H1 (cell line): ENCODE results near the gene VWA1. TPM values are rescaled to one million over a fixed set of nuclear protein-coding genes. Genes with fewer than 3 reads are reported as not detected.
"Not testable (repeated sequence)": the region's sequence is repeated elsewhere in the genome, so short reads cannot be mapped to it uniquely, and the experiment has no call there.

Experiments
- CTCF ChIA-PET: fragments of 300-600 bp; sonication (Branson Sonifier 250); formaldehyde crosslinking; loops from one replicate; lab custom pipeline; 2021; ENCODE audit not compliant: partially characterized antibody; lab: Charles Lee
- POLR2A ChIA-PET: fragments of 300-600 bp; sonication (Branson Sonifier 250); formaldehyde crosslinking; loops from one replicate; lab custom pipeline; 2021; ENCODE audit warnings: inconsistent platforms; ENCODE audit not compliant: partially characterized antibody; lab: Charles Lee
- DNase-seq, 2 experiments: peaks; one replicate each; pipeline versions ENCODE4 v3.0.0 to v3.0.0-alpha.2; 2010 to 2022; ENCODE audit warnings: low spot score in 2 of 2, low read depth in 1 of 2, mixed read lengths in 1 of 2
- FAIRE-seq: peaks from 2 replicates; lab custom pipeline; 2011; peaks lifted over from hg19 to GRCh38; lab: Jason Lieb, UNC
- H2AFZ ChIP-seq: 2 replicates; pipeline ENCODE4 v1.8.1; 2012; ENCODE audit warnings: low read length, inconsistent platforms
- H2AK5ac ChIP-seq: 2 replicates; pipeline ENCODE4 v1.6.1; 2013; ENCODE audit warnings: low read depth, low read length
- H2BK120ac ChIP-seq: replicated peaks from 2 replicates; pipeline ENCODE3; 2013; ENCODE audit warnings: low read depth, low read length, inconsistent platforms
- H2BK12ac ChIP-seq: 2 replicates; pipeline ENCODE4 v1.6.1; 2013; ENCODE audit warnings: low read depth, low read length
- H2BK15ac ChIP-seq: 2 replicates; pipeline ENCODE4 v1.6.1; 2013; ENCODE audit warnings: low read length
- H2BK20ac ChIP-seq: 2 replicates; pipeline ENCODE4 v1.6.1; 2013; ENCODE audit warnings: low read length
- H2BK5ac ChIP-seq: 2 replicates; pipeline ENCODE4 v1.6.1; 2013; ENCODE audit warnings: low read depth, low read length
- H3K14ac ChIP-seq: 2 replicates; pipeline ENCODE4 v1.6.1; 2013; ENCODE audit warnings: inconsistent platforms; ENCODE audit not compliant: insufficient read length
- H3K18ac ChIP-seq: 2 replicates; pipeline ENCODE4 v1.6.1; 2013; ENCODE audit warnings: low read length; ENCODE audit errors: extremely low read depth
- H3K23ac ChIP-seq: 2 replicates; pipeline ENCODE4 v1.6.1; 2013; ENCODE audit warnings: inconsistent platforms; ENCODE audit not compliant: insufficient read length
- H3K23me2 ChIP-seq: 2 replicates; pipeline ENCODE4 v1.6.1; 2013; ENCODE audit warnings: low read depth, low read length
- H3K27ac ChIP-seq: 2 replicates; pipeline ENCODE4 v1.6.1; 2011; ENCODE audit warnings: low read depth, low read length, inconsistent platforms
- H3K27me3 ChIP-seq, 4 experiments: replicated peaks in 1 of 4; 1 replicate in 1 of 4; 2 replicates in 3 of 4; pipeline versions ENCODE4 v1.6.1 to v1.8.1; 2011 to 2013; ENCODE audit warnings: low read length in 3 of 4, mild to moderate bottlenecking in 3 of 4, inconsistent platforms in 2 of 4, mixed read lengths in 2 of 4, moderate library complexity in 1 of 4; ENCODE audit not compliant: control insufficient read depth in 3 of 4, insufficient read depth in 3 of 4; ENCODE audit errors: extremely low read depth in 1 of 4
- H3K36me3 ChIP-seq, 4 experiments: 2 replicates each; pipeline versions ENCODE4 v1.6.1 to v1.8.1; 2011 to 2013; ENCODE audit warnings: mild to moderate bottlenecking in 4 of 4, low read length in 3 of 4, moderate library complexity in 2 of 4, control low read depth in 1 of 4, inconsistent platforms in 1 of 4; ENCODE audit not compliant: insufficient read depth in 4 of 4, control insufficient read depth in 2 of 4
- H3K4ac ChIP-seq: replicated peaks from 2 replicates; pipeline ENCODE3; 2013; ENCODE audit warnings: low read length, low read depth, mixed read lengths, inconsistent platforms; ENCODE audit not compliant: insufficient read length
- H3K4me1 ChIP-seq, 4 experiments: replicated peaks in 1 of 4; 1 replicate in 1 of 4; 2 replicates in 3 of 4; pipeline versions ENCODE4 v1.6.1 to v1.8.1; 2011 to 2013; ENCODE audit warnings: low read length in 3 of 4, inconsistent platforms in 2 of 4, mixed read lengths in 1 of 4; ENCODE audit not compliant: insufficient read depth in 4 of 4, control insufficient read depth in 3 of 4
- H3K4me2 ChIP-seq, 2 experiments: 2 replicates each; pipeline versions ENCODE4 v1.6.1 to v1.8.1; 2011 to 2013; ENCODE audit warnings: low read depth in 2 of 2, low read length in 2 of 2, control low read depth in 1 of 2, inconsistent platforms in 1 of 2, mild to moderate bottlenecking in 1 of 2; ENCODE audit not compliant: insufficient read depth in 1 of 2
- H3K4me3 ChIP-seq, 4 experiments: fragments of 200-600, 300-600 bp in 1 of 4; sonication (generic), shearing (Covaris generic), sonication (Bioruptor Twin) in 1 of 4; 2 replicates each; pipeline versions ENCODE4 v1.5.1 to v1.8.1; 2011 to 2016; ENCODE audit warnings: low read length in 4 of 4, low read depth in 3 of 4, control low read depth in 2 of 4, inconsistent platforms in 2 of 4, mild to moderate bottlenecking in 2 of 4, mixed read lengths in 1 of 4, moderate library complexity in 1 of 4; ENCODE audit not compliant: insufficient read depth in 2 of 4; ENCODE audit errors: extremely low read depth in 1 of 4
- H3K56ac ChIP-seq: replicated peaks from 2 replicates; pipeline ENCODE3; 2013; ENCODE audit warnings: low read depth, mild to moderate bottlenecking, mixed read lengths, low read length, inconsistent platforms; ENCODE audit not compliant: insufficient read length
- H3K79me1 ChIP-seq: 2 replicates; pipeline ENCODE4 v1.6.1; 2013; ENCODE audit warnings: low read depth, low read length, control low read depth
- H3K79me2 ChIP-seq, 2 experiments: 2 replicates each; pipeline versions ENCODE4 v1.6.1 to v1.8.1; 2012 to 2013; ENCODE audit warnings: low read length in 2 of 2, mild to moderate bottlenecking in 2 of 2, inconsistent platforms in 1 of 2; ENCODE audit not compliant: insufficient read depth in 2 of 2, control insufficient read depth in 1 of 2
- H3K9ac ChIP-seq, 4 experiments: replicated peaks in 1 of 4; 1 replicate in 1 of 4; 2 replicates in 3 of 4; pipeline versions ENCODE4 v1.6.1 to v1.8.1; 2011 to 2013; ENCODE audit warnings: low read depth in 3 of 4, low read length in 3 of 4, control low read depth in 2 of 4, mild to moderate bottlenecking in 2 of 4, moderate library complexity in 2 of 4, inconsistent platforms in 1 of 4; ENCODE audit errors: extremely low read depth in 1 of 4
- H3K9me3 ChIP-seq, 2 experiments: 2 replicates each; pipeline versions ENCODE4 v1.6.1 to v1.8.1; 2012 to 2013; ENCODE audit warnings: mild to moderate bottlenecking in 2 of 2, moderate library complexity in 2 of 2, control low read depth in 1 of 2, inconsistent platforms in 1 of 2, low read depth in 1 of 2, low read length in 1 of 2, mixed read lengths in 1 of 2; ENCODE audit not compliant: insufficient read depth in 2 of 2
- H4K20me1 ChIP-seq, 2 experiments: replicated peaks in 1 of 2; 2 replicates each; pipeline versions ENCODE3 to v1.8.1; 2011 to 2013; ENCODE audit warnings: inconsistent platforms in 2 of 2, low read length in 2 of 2, mild to moderate bottlenecking in 1 of 2; ENCODE audit not compliant: insufficient read depth in 2 of 2, control insufficient read depth in 1 of 2
- H4K5ac ChIP-seq: 2 replicates; pipeline ENCODE4 v1.6.1; 2013; ENCODE audit warnings: low read length, low read depth, mixed read lengths, inconsistent platforms; ENCODE audit not compliant: insufficient read length
- H4K8ac ChIP-seq: 2 replicates; pipeline ENCODE4 v1.8.0; 2013; ENCODE audit warnings: mild to moderate bottlenecking, moderate library complexity, low read length, inconsistent platforms; ENCODE audit not compliant: insufficient read depth; ENCODE audit errors: extremely low read depth
- H4K91ac ChIP-seq: replicated peaks from 2 replicates; pipeline ENCODE3; 2013; ENCODE audit warnings: low read length, mixed read lengths, inconsistent platforms; ENCODE audit not compliant: insufficient read length
- WGBS, 2 experiments: shearing (Covaris generic) in 1 of 2; methylation state at CpG; one replicate each; pipeline versions ENCODE4 v1.1.6 to v1.1.7; 2013 to 2015; ENCODE audit warnings: low lambda C conversion rate in 2 of 2, mixed read lengths in 2 of 2, inconsistent platforms in 1 of 2, low coverage in 1 of 2, missing lambda C conversion rate in 1 of 2; ENCODE audit not compliant: insufficient replicate concordance in 2 of 2, insufficient coverage in 1 of 2, insufficient read length in 1 of 2; ENCODE audit errors: extremely low coverage in 1 of 2, missing lambda C conversion rate in 1 of 2; 5-methylcytosine and 5-hydroxymethylcytosine counted together
- polyA plus RNA-seq, 7 experiments: library from polyadenylated mRNA; depleted of rRNA in 3 of 7; stranded (reverse) in 5 of 7; unstranded in 2 of 7; fragments of >200 nt in 5 of 7; fragments of 200-250 nt in 2 of 7; gene quantifications; 1 replicate in 5 of 7; 2 replicates in 1 of 7; 4 replicates in 1 of 7; pipeline versions ENCODE4 v1.2.1 to v1.2.3, GENCODE V29; 2011 to 2013; ENCODE audit warnings: missing spikeins in 2 of 7, mixed read lengths in 2 of 7
- total RNA-seq: library from RNA; stranded (reverse); fragmentation: NEBNext Ultra II Directional; extraction: Animal tissue kit (Norgen Biotek cat#: 25700); gene quantifications from 2 replicates; pipeline ENCODE4 v1.2.1, GENCODE V29; 2021

Gene VWA1
- total and polyA plus RNA-seq, 2 of the 8 experiments (the other 6 are each of a cell fraction or from before 2014, with no cell fraction given): 16.0 to 36.6 TPM

DNA sequence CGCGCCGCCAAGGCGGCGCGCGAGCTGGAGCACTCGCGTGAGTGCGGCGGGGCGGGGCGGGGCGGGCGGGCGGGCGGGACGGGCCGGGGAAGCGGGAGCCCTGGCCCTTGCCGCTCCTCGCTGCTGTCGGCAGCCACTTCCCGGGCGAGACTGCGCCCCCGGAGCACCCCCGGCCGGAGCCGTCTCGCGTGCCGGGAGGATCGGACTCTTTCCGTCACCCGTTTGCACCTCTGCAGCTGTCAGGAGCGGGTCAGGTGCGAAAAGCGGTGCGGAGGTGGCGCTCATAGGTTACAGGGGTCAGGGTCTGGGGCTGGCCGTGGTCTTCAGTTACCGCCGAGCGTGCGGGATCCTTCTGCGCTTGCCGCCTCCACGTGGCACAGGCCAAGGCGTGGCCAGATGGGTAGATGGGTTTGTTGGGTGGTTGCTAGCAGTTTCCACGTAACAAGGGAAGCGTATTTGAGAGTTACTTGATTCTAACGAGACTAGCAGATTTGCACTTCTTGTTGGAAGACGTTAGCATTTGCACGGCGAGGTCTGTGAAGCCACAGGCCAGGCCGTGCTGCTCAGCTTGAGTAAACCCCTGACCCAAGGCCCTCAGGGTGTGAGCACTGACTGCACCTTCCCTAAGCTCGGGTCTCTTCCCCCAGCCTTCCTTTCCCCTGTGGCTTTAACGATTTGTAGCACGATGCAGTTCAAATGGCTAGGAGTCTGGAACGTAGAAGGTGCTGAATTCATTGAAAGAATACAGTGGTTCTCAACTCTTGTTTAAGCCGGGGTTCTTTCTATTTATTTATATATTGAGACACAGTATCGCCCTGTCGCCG, 36.8 kb downstream of the VWA1 start:
- CTCF ChIA-PET, H4K91ac ChIP-seq, H4K8ac ChIP-seq, H3K36me3 ChIP-seq, H2BK5ac ChIP-seq, DNase-seq, H3K27me3 ChIP-seq, H3K4ac ChIP-seq, H3K4me1 ChIP-seq, H3K23me2 ChIP-seq, H3K9me3 ChIP-seq, H3K79me1 ChIP-seq, H2BK120ac ChIP-seq, H2BK12ac ChIP-seq, H3K23ac ChIP-seq, H2AFZ ChIP-seq, H2BK20ac ChIP-seq, H3K14ac ChIP-seq, H4K5ac ChIP-seq, FAIRE-seq, H3K56ac ChIP-seq, H3K27ac ChIP-seq, H3K18ac ChIP-seq, H2AK5ac ChIP-seq, H2BK15ac ChIP-seq, H4K20me1 ChIP-seq: not testable (repeated sequence)
- Histone ChIP-seq H3K4me2 (peak overlapping the region; percentile 85 to 88), H3K79me2 (peaks cover 10 to 29% of the 10 kb centered on the region in 2 experiments), H3K9ac (peak overlapping the region in 3 of 4 experiments; percentile 36 to 68 (median 41); a peak in 5 of 7 replicates), H3K4me3 (peak overlapping the region; percentile 55 to 93 (median 78))
- 51% methylated on average over 8 of the region's 65 CpGs; no CpG with 5 or more reads in 1 of the 2 experiments for WGBS, 2 experiments
- POLR2A ChIA-PET: interaction anchor here (0.7 kb wide), 2 partner anchors 65 to 90 kb away, joined by 3 read pairs; no protein-coding TSS in a partner anchor
